ENCODE data around the gene RAPGEF3.

The RAPGEF3 gene, protein sequence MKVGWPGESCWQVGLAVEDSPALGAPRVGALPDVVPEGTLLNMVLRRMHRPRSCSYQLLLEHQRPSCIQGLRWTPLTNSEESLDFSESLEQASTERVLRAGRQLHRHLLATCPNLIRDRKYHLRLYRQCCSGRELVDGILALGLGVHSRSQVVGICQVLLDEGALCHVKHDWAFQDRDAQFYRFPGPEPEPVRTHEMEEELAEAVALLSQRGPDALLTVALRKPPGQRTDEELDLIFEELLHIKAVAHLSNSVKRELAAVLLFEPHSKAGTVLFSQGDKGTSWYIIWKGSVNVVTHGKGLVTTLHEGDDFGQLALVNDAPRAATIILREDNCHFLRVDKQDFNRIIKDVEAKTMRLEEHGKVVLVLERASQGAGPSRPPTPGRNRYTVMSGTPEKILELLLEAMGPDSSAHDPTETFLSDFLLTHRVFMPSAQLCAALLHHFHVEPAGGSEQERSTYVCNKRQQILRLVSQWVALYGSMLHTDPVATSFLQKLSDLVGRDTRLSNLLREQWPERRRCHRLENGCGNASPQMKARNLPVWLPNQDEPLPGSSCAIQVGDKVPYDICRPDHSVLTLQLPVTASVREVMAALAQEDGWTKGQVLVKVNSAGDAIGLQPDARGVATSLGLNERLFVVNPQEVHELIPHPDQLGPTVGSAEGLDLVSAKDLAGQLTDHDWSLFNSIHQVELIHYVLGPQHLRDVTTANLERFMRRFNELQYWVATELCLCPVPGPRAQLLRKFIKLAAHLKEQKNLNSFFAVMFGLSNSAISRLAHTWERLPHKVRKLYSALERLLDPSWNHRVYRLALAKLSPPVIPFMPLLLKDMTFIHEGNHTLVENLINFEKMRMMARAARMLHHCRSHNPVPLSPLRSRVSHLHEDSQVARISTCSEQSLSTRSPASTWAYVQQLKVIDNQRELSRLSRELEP

DNA sequence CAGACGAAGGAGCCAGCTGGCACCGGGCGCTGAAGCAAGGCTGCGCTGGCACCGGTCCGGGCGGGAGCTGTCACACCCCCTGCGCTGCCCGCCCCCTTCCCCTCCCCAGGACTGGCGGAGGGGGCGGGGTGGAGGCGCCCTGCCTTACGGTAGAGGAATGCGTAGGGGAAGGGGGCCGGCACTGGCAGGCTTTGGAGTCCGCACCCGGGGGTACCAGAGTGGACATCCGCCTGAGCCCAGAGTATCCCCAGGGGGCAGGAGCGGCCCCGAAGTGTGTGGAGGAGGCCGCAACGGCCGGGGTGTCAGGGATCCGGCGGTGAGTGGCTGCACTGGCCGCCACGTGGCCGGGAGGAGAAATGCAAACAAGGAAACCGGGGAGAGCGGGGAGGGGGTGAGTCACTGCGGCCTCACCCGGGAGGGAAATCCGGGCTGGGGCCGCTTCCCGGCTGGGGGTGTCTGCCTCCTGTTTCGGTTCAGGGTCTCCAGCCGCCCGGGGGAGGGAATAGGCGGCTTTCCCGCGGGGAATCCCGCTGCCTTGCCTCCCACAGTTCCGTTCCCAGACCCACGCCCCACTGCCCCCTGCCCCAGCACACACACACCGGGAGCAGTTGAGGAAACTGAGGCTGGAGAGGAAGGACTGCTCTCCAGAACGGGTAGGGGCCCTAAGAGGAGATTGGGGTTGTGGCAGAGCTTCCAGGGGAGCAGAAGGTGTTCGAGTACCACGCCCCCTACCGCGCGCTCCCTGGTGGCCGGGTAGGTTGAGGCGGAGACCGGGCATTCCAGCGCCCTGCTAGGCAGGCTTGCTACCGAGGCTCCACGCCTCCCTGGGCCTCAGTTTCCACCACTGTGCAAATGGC, at the start of gene RAPGEF3:
Gene RAPGEF3, minus strand, starts transcription at position 47 of the 857 bp plus-strand sequence. CDS start 324 bp downstream, outside the sequence.
- DNase-seq, result peak; percentile 86

- peak; percentile 60 for DNase-seq
Observed at GRCh38 chr12:47808050-47808449, 49.4 kb upstream of the RAPGEF3 start.

- no peak for DNase-seq
Observed at GRCh38 chr12:47807338-47807737, 48.7 kb upstream of the RAPGEF3 start.

DNA sequence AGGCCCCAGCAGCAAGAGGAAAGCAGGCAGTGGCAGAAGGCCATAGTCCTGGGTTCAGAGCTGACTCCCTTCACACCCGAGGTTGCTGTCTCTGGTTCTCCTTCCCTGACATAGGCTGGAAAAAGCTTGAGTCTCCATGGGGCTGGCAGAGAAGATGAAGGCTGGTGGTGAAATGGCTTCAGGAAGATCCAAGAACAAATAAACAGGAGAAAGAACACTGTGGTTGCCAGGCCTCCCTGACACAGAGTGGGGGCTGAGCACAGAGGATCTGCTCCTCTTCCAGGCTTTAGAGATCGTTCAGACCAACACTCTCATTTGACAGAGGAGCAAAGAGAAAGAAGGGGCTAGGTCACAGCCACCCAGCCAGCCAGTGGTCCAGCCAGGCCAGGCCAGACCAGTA, 46.7 kb upstream of the RAPGEF3 start:
- DNase-seq, result no peak

GRCh38 chr12:47804171-47804570, 45.5 kb upstream of the RAPGEF3 start:
- no peak for DNase-seq

- no peak for DNase-seq
Observed at GRCh38 chr12:47803191-47803875, 44.7 kb upstream of the RAPGEF3 start.

DNA sequence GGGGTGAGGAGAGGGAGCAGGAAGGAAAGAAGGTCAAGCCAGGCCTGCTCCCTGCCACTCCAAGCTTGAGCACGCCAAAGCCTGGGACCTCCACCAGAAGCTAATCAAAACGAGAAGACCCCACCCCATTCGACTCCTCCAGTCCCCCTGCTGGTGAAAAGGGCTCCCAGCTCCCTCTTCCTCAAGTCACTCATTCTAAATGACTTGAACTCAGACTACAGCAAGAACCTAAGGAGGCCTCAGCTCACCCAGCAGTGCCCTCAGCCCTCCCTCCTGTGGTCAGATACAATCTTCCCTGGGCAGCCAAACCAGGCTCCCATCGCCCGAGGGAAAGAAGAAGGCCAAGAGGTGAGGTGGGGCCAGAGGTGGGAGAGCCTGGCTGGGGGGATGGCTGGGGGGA, 43.6 kb upstream of the RAPGEF3 start:
- DNase-seq, result no peak

GRCh38 chr12:47801904-47802246, 43.2 kb upstream of the RAPGEF3 start:
- DNase-seq, result no peak

DNA sequence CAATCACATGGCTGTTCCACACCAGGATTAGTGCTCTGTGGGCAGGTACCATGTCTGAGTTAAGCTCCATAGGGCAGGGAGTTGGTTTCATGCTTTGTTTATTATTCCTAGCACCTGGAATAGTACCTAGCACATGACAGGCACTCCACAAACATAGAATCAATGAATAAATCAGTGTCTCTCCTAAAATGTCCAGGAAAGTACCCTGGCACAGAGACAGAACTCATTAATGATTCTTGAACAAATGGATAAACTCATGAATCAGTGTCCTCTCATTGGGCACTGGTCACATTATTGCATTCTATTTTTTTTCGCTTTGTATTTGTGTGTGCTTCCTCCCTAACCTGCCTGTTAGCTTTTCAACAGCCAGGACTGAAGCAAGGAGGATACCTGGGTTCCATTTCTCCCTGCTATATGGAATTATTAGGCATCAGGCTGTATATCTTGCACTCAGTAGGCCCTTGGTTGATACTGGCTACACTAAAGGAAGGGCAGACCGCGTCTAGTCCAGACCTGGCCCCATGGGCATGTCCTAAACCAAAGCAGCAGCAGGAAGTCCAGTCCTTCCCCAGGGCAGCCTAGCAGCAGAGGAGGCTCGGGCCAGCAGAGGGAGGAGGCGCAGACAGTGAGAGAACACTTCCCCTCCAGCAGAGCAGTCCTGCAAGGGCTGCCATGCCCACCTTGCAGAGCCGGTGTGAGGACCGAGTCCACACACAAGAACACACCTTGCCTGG, 42.7 kb upstream of the RAPGEF3 start:
- DNase-seq, result no peak

- DNase-seq, result no peak
Observed at GRCh38 chr12:47800582-47800981, 41.9 kb upstream of the RAPGEF3 start.

- no peak for DNase-seq
Observed at GRCh38 chr12:47799357-47799955, 40.8 kb upstream of the RAPGEF3 start.

DNA sequence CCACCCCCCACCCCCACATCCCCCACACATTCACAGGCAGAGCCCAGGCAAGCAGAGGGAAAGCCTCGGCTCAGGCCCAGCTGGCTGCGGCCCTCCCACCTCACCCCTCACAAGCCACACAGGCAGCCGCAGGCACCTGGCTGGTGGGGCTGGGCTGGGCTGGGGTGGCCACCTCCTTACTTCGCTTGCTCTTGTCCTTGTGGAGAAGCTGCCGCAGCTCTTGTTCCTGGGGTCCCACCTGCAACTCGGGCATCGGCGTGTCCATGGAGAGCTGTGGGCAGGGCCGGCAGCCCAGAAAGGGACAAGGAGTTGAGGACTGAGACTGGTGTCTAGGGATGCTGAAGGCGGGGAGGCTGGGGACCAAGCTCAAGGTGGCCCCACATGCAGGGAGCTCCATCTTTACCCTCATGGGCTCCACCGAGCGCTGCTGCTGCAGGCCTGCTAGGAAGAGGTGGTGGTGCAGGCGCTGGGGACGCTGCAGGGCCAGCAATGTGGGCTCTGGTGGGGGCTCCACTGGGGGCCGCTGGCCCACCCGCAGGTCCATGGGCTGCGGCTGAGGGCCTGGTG, 39.8 kb upstream of the RAPGEF3 start:
- no peak for DNase-seq

GRCh38 chr12:47797441-47797840, 38.8 kb upstream of the RAPGEF3 start:
- no peak for DNase-seq

GRCh38 chr12:47795814-47796411, 37.2 kb upstream of the RAPGEF3 start:
- no peak for DNase-seq

- no peak for DNase-seq
Observed at GRCh38 chr12:47795121-47795813, 36.6 kb upstream of the RAPGEF3 start.

GRCh38 chr12:47794679-47795078, 36.0 kb upstream of the RAPGEF3 start:
- DNase-seq, result no peak

- no peak for DNase-seq
Observed at GRCh38 chr12:47793015-47793681, 34.5 kb upstream of the RAPGEF3 start.

DNA sequence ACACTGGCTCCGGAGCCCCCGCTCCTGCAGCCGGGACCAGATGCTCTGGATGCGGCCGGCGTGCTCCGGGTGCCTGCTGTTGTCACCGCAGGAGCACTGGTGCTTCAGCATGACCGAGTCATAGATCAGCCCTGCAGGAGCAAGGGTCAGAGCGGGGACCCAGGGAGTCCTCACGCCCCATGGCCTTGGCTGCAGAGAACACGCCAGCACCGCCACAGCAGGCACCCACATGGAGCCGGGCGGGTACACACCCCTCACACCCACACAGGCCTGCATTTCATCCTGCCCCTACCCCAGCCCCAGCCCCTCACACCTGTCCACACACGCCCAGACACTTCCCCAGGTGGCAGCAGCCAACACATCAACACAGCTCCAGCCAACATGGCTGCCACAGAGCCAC, 33.2 kb upstream of the RAPGEF3 start:
- no peak for DNase-seq

GRCh38 chr12:47791351-47791746, 32.7 kb upstream of the RAPGEF3 start:
- DNase-seq, result no peak
